ENCODE measurements around the gene KCNG3.
"Not testable (repeated sequence)": the region's sequence is repeated elsewhere in the genome, so short reads cannot be mapped to it uniquely, and the experiment has no call there.

KCNG3 gene

GRCh38 chr2:42429352-42429751 lies 64.4 kb downstream of the KCNG3 start:
- DNase-seq (ENCODE audit: low read depth) = no peak

GRCh38 chr2:42425697-42426096 lies 68.1 kb downstream of the KCNG3 start:
- DNase-seq (ENCODE audit: low read depth) = no peak

- no peak for DNase-seq (ENCODE audit: low read depth)
Observed at GRCh38 chr2:42424033-42424432, 69.7 kb downstream of the KCNG3 start.

- no peak for DNase-seq (ENCODE audit: low read depth)
Observed at GRCh38 chr2:42421601-42422239, 72.1 kb downstream of the KCNG3 start.

GRCh38 chr2:42421157-42421485 lies 72.7 kb downstream of the KCNG3 start:
- DNase-seq (ENCODE audit: low read depth) = no peak

GRCh38 chr2:42414648-42415047 lies 79.1 kb downstream of the KCNG3 start:
- DNase-seq (ENCODE audit: low read depth) = no peak

GRCh38 chr2:42414158-42414557 lies 79.6 kb downstream of the KCNG3 start:
- no peak for DNase-seq (ENCODE audit: low read depth)

GRCh38 chr2:42410742-42411514 lies 82.9 kb downstream of the KCNG3 start:
- no peak for DNase-seq (ENCODE audit: low read depth)

GRCh38 chr2:42408009-42408408 lies 85.8 kb downstream of the KCNG3 start:
- no peak for DNase-seq (ENCODE audit: low read depth)

- DNase-seq (ENCODE audit: low read depth) = no peak
Observed at GRCh38 chr2:42407476-42407875, 86.3 kb downstream of the KCNG3 start.

- no peak for DNase-seq (ENCODE audit: low read depth)
Observed at GRCh38 chr2:42404676-42405075, 89.1 kb downstream of the KCNG3 start.

- no peak for DNase-seq (ENCODE audit: low read depth)
Observed at GRCh38 chr2:42401773-42402172, 92.0 kb downstream of the KCNG3 start.

GRCh38 chr2:42398052-42398451 lies 95.7 kb downstream of the KCNG3 start:
- DNase-seq (ENCODE audit: low read depth) = not testable (repeated sequence)

GRCh38 chr2:42393320-42393719 lies 100.5 kb downstream of the KCNG3 start:
- not testable (repeated sequence) for DNase-seq (ENCODE audit: low read depth)

- no peak for DNase-seq (ENCODE audit: low read depth)
Observed at GRCh38 chr2:42392191-42392590, 101.6 kb downstream of the KCNG3 start.
